ENCODE measurements around the gene PNPT1. TPM values are rescaled to one million over a fixed set of nuclear protein-coding genes. Genes with fewer than 3 reads are reported as not detected.
"Not testable (repeated sequence)": the region's sequence is repeated elsewhere in the genome, so short reads cannot be mapped to it uniquely, and the experiment has no call there.

PNPT1 gene
- total RNA-seq, 2 experiments from 2014 or later = 54.1 to 60.7 TPM

GRCh38 chr2:55609938-55610578 is 83.6 kb downstream of the PNPT1 start:
- Mint-ChIP-seq H3K36me3 (ENCODE audit: low read depth) (peaks cover 34% of the 10 kb centered on the region), H3K4me3 (no peak overlapping the region), H3K27me3 (ENCODE audit: low read depth) (no peaks in the 10 kb centered on the region), H3K4me1 (ENCODE audit: low read depth) (peaks cover 61% of the 10 kb centered on the region), H3K27ac (peak overlapping the region; percentile 27), H3K9me3 (no peaks in the 10 kb centered on the region)
- intact Hi-C loops (cut with micrococcal nuclease) = loop anchor here (10.0 kb wide), 1 partner anchor 1825 kb away; the partner anchor contains the start of genes ASB3 and ERLEC1
- CTCF ChIA-PET = interaction anchor here (0.6 kb wide), 1 partner anchor 52 kb away, joined by 3 read pairs; no protein-coding TSS in a partner anchor
- DNase-seq = no peak

- DNase-seq = no peak
- intact Hi-C loops (cut with micrococcal nuclease) = no loop called here
- CTCF ChIA-PET = no interaction called here
- no peak overlapping the region for H3K4me3 Mint-ChIP-seq
- peaks cover 64% of the 10 kb centered on the region for H3K4me1 Mint-ChIP-seq (ENCODE audit: low read depth)
- H3K9me3 Mint-ChIP-seq = no peaks in the 10 kb centered on the region
- H3K36me3 Mint-ChIP-seq (ENCODE audit: low read depth) = peaks cover 32% of the 10 kb centered on the region
- H3K27me3 Mint-ChIP-seq (ENCODE audit: low read depth) = no peaks in the 10 kb centered on the region
- no peak overlapping the region for H3K27ac Mint-ChIP-seq
Measured at GRCh38 chr2:55609193-55609794, 84.3 kb downstream of the PNPT1 start.

GRCh38 chr2:55607717-55608116 is 85.9 kb downstream of the PNPT1 start:
- DNase-seq = no peak
- Mint-ChIP-seq H3K27ac (no peak overlapping the region), H3K4me1 (ENCODE audit: low read depth) (peaks cover 62% of the 10 kb centered on the region), H3K4me3 (no peak overlapping the region), H3K9me3 (no peaks in the 10 kb centered on the region), H3K36me3 (ENCODE audit: low read depth) (peaks cover 26% of the 10 kb centered on the region), H3K27me3 (ENCODE audit: low read depth) (no peaks in the 10 kb centered on the region)
- intact Hi-C loops (cut with micrococcal nuclease) = no loop called here
- CTCF ChIA-PET = no interaction called here

GRCh38 chr2:55604027-55604565 is 89.5 kb downstream of the PNPT1 start:
- DNase-seq = no peak
- Mint-ChIP-seq H3K4me1 (ENCODE audit: low read depth) (peaks cover 55% of the 10 kb centered on the region), H3K36me3 (ENCODE audit: low read depth) (peaks cover 23% of the 10 kb centered on the region), H3K9me3 (no peaks in the 10 kb centered on the region), H3K27ac (peak overlapping the region; percentile 68), H3K4me3 (no peak overlapping the region), H3K27me3 (ENCODE audit: low read depth) (no peaks in the 10 kb centered on the region)
- CTCF ChIA-PET = interaction anchor here (1.1 kb wide), 1 partner anchor 14 kb away, joined by 3 read pairs; no protein-coding TSS in a partner anchor
- intact Hi-C loops (cut with micrococcal nuclease) = no loop called here

GRCh38 chr2:55601849-55602248 is 91.8 kb downstream of the PNPT1 start:
- DNase-seq = no peak
- Mint-ChIP-seq H3K27ac (no peak overlapping the region), H3K36me3 (ENCODE audit: low read depth) (peaks cover 25% of the 10 kb centered on the region), H3K4me1 (ENCODE audit: low read depth) (peaks cover 37% of the 10 kb centered on the region), H3K27me3 (ENCODE audit: low read depth) (no peaks in the 10 kb centered on the region), H3K4me3 (no peak overlapping the region), H3K9me3 (no peaks in the 10 kb centered on the region)
- CTCF ChIA-PET = no interaction called here
- intact Hi-C loops (cut with micrococcal nuclease) = no loop called here

GRCh38 chr2:55598056-55598795 is 95.4 kb downstream of the PNPT1 start:
- no peaks in the 10 kb centered on the region for H3K9me3 Mint-ChIP-seq
- H3K36me3 Mint-ChIP-seq (ENCODE audit: low read depth) = peaks cover 30% of the 10 kb centered on the region
- no peak overlapping the region for H3K27ac Mint-ChIP-seq
- H3K27me3 Mint-ChIP-seq (ENCODE audit: low read depth) = no peaks in the 10 kb centered on the region
- intact Hi-C loops (cut with micrococcal nuclease) = no loop called here
- CTCF ChIA-PET = no interaction called here
- no peak for DNase-seq
- peaks cover 33% of the 10 kb centered on the region for H3K4me1 Mint-ChIP-seq (ENCODE audit: low read depth)
- no peak overlapping the region for H3K4me3 Mint-ChIP-seq

- H3K27ac Mint-ChIP-seq; CTCF ChIA-PET; H3K4me3 Mint-ChIP-seq; intact Hi-C loops (cut with micrococcal nuclease); H3K27me3 Mint-ChIP-seq (ENCODE audit: low read depth); H3K9me3 Mint-ChIP-seq; DNase-seq: not testable (repeated sequence)
- Mint-ChIP-seq H3K4me1 (ENCODE audit: low read depth) (peaks cover 32% of the 10 kb centered on the region), H3K36me3 (ENCODE audit: low read depth) (peaks cover 22% of the 10 kb centered on the region)
Measured at GRCh38 chr2:55596795-55597194, 96.8 kb downstream of the PNPT1 start.

GRCh38 chr2:55595536-55595935 is 98.1 kb downstream of the PNPT1 start:
- Mint-ChIP-seq H3K27me3 (ENCODE audit: low read depth) (no peaks in the 10 kb centered on the region), H3K36me3 (ENCODE audit: low read depth) (peaks cover 18% of the 10 kb centered on the region), H3K27ac (no peak overlapping the region), H3K4me3 (no peak overlapping the region), H3K4me1 (ENCODE audit: low read depth) (peaks cover 41% of the 10 kb centered on the region), H3K9me3 (no peaks in the 10 kb centered on the region)
- no peak for DNase-seq
- intact Hi-C loops (cut with micrococcal nuclease) = no loop called here
- CTCF ChIA-PET = interaction anchor here (0.7 kb wide), 1 partner anchor 279 kb away, joined by 3 read pairs; no protein-coding TSS in a partner anchor

- Mint-ChIP-seq H3K27ac (no peak overlapping the region), H3K27me3 (ENCODE audit: low read depth) (no peaks in the 10 kb centered on the region), H3K9me3 (no peaks in the 10 kb centered on the region), H3K4me1 (ENCODE audit: low read depth) (peaks cover 33% of the 10 kb centered on the region), H3K36me3 (ENCODE audit: low read depth) (peaks cover 14% of the 10 kb centered on the region), H3K4me3 (no peak overlapping the region)
- intact Hi-C loops (cut with micrococcal nuclease) = no loop called here
- DNase-seq = no peak
- CTCF ChIA-PET = interaction anchor here (1.0 kb wide), 1 partner anchor 57 kb away, joined by 3 read pairs; no protein-coding TSS in a partner anchor
Measured at GRCh38 chr2:55592130-55592529, 101.5 kb downstream of the PNPT1 start.

- CTCF ChIA-PET = interaction anchor here (0.7 kb wide), 1 partner anchor 356 kb away, joined by 4 read pairs; no protein-coding TSS in a partner anchor
- intact Hi-C loops (cut with micrococcal nuclease) = loop anchor here (1.0 to 2.0 kb wide), 4 partner anchors 8 to 280 kb away; partner anchors contain the start of genes CFAP36 and PPP4R3B
- Mint-ChIP-seq H3K4me3 (no peak overlapping the region), H3K9me3 (no peaks in the 10 kb centered on the region), H3K36me3 (ENCODE audit: low read depth) (peaks cover 11% of the 10 kb centered on the region), H3K4me1 (ENCODE audit: low read depth) (peaks cover 40% of the 10 kb centered on the region), H3K27me3 (ENCODE audit: low read depth) (no peaks in the 10 kb centered on the region), H3K27ac (no peak overlapping the region)
- no peak for DNase-seq
Measured at GRCh38 chr2:55590810-55591440, 102.7 kb downstream of the PNPT1 start.

- peaks cover 40% of the 10 kb centered on the region for H3K4me1 Mint-ChIP-seq (ENCODE audit: low read depth)
- no peaks in the 10 kb centered on the region for H3K27me3 Mint-ChIP-seq (ENCODE audit: low read depth)
- H3K4me3 Mint-ChIP-seq = no peak overlapping the region
- H3K36me3 Mint-ChIP-seq (ENCODE audit: low read depth) = peaks cover 20% of the 10 kb centered on the region
- intact Hi-C loops (cut with micrococcal nuclease) = loop anchor here (2.0 kb wide), 1 partner anchor 55 kb away; no protein-coding TSS in a partner anchor
- H3K27ac Mint-ChIP-seq = peak overlapping the region; percentile 76
- H3K9me3 Mint-ChIP-seq = no peaks in the 10 kb centered on the region
- no peak for DNase-seq
- CTCF ChIA-PET = interaction anchor here (1.0 to 1.4 kb wide), 2 partner anchors 7 to 9 kb away, joined by 3 to 8 read pairs; no protein-coding TSS in a partner anchor
Measured at GRCh38 chr2:55585451-55586080, 108.1 kb downstream of the PNPT1 start.

All from activated naive CD4-positive, alpha-beta T cell treated with anti-CD3 and anti-CD28 coated beads for 36 hours (primary cell).